Stimulated activated CD8-positive, alpha-beta memory T cell treated with anti-CD3 and anti-CD28 coated beads, Interleukin-7, amount 100 ng/mL, for 4 hours (primary cell): ENCODE results near the gene TES.

Source experiments
- DNase-seq, 2 donors: peaks; one replicate each; pipeline ENCODE4 v3.0.0-alpha.2; 2020; ENCODE audit warnings: low read depth in 2 of 2

Gene TES

DNA sequence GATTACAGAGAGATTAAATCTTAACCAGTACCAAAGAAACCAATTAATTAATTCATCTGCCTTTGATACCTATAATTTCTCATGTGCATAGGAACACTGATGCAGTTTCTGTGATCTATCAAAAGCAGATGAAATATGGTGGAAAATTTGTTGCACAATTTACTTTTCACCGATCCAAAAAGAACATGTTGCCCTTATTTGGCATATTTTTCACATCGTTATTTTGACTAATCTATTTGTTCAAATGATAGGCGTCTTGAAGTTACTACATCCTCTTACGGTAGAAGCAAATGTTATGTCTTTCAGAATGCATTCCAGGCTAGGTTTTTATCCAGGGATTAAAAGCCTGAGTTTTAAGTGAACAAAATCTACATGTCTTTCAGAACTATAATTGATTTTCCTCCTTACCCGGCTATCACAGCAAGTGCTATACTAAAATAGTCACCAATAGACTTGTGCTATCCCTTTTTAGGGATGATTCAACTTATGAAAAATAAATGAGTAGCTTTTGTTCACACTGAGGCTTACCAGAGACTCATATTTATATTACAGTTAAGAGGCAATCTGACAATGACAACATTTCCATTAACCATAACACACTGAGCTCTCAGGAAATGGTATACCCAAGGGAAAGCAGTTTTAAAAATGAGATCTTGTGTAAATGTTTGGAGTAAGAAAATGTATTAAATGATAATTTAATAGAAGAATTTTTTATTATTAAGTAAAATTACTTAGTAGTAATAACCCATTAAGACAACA lies 16.8 kb upstream of the TES start:
- no peak for DNase-seq

- no peak for DNase-seq
Observed at GRCh38 chr7:116194115-116194514, 16.2 kb upstream of the TES start.

DNA sequence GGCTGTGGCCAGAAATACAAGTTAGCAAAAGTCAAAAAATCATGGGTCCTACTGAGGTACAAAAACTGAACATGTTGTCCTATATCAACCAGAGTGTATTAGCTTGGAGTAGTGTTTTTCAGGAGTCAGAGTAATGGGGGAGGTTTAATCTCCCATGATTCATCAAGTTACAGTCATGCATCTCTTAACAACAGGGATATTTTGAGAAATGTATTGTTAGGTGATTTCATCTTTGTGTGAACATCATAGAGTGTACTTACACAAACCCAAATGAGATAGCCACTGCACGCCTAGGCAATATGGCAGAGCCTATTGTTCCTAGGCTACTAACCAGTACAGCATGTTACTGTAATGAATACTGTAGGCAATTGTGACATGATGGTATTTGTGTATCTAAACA lies 14.9 kb upstream of the TES start:
- no peak for DNase-seq

- no peak for DNase-seq
Observed at GRCh38 chr7:116196947-116197346, 13.4 kb upstream of the TES start.

DNA sequence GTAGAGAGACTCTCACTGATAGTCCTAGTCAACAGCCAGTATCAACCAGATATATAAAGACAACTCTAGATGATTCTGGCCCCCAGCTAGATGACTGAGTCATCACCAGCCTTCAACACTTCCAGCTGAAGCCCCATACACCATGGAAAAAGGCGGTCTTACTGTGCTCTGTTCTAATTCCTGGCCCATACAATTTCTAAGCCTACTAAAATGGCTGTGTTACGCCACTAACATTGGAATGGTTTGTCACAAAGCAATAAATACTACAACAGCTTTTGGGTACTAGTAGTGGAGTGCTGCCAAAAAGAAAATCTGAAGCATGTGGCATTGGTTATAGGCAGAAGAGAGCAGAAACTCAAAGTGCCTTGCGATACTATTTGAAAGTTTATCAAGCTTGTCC lies 13.0 kb upstream of the TES start:
- no peak for DNase-seq

GRCh38 chr7:116198748-116199410 lies 11.5 kb upstream of the TES start:
- DNase-seq, result no peak

GRCh38 chr7:116200963-116201362 lies 9.4 kb upstream of the TES start:
- DNase-seq, result no peak

- DNase-seq, result no peak
Observed at GRCh38 chr7:116206141-116206540, 4.2 kb upstream of the TES start.

DNA sequence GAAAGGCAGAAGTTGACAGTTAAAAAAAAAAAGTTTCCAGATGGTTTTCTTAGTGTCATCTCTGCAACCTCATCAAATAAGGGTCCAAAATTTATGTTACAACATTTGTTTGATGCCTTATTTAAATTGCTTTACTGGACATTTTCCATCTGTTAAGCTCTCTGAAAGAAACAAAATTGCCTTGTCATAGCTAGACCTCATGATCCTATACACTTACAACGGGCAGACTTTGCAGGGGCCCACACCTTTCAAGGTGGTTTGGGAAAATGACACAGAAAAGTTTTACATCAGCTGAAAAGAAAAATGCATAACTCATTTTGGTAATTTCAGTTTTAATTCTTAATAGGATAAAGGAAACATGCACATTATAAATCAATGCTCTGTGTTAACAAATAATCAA lies 1.4 kb upstream of the TES start:
- DNase-seq, result no peak

- DNase-seq, result no peak
Observed at GRCh38 chr7:116209561-116210070, 723 bp upstream of the TES start.

DNA sequence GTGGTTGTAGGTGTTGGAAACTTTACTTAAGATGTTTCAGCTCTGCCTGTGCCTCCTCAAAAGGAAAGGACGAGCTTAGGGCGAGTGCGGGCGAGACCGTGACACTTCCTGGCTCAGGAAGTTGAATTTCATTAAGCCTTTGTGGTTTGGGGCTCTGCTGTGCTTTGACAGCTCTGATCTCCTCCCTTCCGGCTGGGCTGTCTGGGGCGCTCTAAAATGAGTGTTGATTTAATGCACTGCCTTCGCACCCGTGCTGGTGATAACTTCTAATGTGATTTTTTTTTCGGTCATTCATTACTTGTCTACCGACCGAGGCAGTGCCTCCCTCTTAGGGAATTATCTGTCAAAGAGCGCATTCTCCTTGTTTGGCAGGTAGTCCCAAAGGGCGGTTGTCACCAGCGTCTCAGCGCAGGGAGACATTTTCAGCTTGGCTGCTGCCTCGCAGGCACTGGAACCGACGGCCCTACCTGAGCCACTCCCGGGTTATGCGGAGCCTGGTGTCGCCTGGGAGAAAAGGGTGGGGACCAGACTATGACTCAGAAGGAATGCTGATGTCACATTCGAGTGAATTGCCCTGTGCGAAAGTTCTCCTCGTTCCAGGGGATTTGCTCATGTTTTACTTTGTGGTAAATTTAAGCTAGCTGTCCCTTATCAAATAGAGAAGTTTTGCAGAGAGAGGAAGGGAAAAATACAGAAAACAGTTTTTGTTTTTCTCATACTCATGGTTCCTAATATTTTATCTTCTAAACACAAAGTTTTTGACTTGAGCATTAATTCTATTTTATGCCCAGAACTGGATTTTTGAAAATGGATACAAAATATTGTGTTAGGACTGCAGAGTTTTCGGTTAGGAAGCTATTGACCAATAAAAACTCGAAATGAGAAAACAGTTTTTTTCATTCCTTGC lies 920 bp downstream of the TES start:
- DNase-seq, result peak; percentile 61 to 63

DNA sequence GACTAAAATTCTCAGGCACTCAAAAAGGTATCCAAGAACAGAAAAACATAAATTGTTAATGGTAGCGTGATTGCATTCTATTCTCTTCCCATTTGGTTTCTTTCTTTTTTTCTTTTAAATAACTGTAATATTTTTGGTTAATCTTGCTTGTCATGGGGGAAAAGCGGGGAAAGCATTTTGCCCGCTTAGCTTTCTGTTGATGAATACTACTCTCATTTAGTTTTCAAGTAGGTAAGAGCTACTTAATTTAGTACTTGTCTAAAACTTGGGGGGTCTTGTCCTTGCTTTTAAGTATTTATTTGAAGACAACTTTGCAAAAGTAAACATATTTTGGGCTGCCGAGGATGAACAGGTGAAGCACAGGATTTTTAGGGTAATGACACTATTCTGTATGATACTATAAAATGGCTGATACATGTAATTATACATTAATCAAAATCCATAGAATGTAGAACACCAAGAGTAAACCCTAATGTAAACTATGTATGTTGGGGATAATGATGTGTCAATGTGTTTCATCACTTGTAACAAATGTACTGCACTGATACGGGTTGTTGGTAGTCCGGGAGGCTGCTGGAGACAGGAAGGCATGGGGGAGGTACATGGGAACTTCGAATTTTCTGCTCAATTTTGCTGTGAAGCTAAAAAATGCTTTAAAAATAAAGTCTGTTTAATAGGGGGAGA lies 1.7 kb downstream of the TES start:
- no peak for DNase-seq

DNA sequence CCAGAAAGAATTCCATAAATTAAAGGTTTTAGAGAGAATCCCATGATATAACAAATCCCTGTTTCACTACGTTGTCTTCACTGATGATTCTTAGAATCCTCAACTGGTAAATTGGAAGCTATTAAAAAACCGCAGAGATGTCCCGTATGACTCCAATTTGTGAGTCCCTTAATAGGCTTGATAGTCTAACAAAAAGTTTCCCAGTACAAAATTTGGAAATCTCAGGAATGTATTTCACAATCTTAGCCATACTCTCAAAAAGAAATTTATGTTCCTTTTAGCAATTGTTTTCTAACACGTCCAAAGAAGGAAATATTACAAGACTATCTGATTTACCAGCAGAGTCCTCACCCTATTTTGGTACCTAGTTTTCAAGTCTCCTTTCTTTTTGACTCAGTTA lies 2.5 kb downstream of the TES start:
- no peak for DNase-seq

- no peak for DNase-seq
Observed at GRCh38 chr7:116213361-116214130, 3.2 kb downstream of the TES start.

- no peak for DNase-seq
Observed at GRCh38 chr7:116214921-116215320, 4.6 kb downstream of the TES start.

DNA sequence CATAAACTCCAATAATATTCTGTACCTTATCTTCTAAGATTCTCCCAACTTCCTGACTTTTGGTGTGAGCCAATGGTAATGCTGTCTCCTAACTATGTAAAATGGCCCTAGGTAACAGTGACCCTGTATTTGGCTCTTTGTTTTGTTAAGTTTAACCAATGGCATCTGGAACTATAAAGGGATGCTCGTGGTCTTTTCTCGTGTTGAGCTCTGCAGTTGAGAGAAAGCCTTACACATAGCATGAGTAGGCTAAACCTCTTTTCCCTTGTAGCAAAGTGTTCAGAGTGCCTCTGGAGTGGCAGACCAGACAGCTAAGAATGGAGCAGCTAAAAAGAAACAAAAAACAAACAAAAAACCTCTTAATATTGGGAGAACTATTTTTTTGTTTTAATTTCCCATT lies 5.2 kb downstream of the TES start:
- no peak for DNase-seq

DNA sequence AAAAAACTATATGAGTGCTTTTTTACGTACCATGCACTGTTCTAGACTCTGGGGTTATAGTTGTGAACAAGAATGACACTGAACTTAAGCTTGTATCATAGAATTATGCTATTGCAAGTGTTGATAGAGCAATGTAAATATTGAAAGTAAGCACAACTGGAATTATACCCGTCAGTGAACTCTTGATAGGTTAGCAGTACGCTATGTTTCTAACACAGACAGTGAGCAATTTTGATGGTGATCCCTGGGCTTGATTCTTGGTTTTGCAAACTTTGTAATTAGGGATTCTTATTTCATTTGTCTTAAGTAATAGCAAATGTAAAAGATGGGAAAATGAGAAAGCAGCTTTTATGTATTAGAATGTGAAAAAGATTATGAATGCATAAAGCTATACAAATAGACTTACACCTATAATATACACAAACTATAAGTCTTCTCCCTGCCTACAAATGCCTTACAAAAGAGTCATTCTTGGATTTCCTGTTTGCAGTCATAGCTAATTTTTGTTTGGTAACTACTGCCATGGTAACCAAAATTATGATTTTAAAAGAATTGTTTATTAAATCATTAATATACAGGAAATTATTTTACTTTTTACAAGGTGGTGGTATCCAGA lies 6.7 kb downstream of the TES start:
- no peak for DNase-seq

- no peak for DNase-seq
Observed at GRCh38 chr7:116218051-116218645, 7.8 kb downstream of the TES start.

DNA sequence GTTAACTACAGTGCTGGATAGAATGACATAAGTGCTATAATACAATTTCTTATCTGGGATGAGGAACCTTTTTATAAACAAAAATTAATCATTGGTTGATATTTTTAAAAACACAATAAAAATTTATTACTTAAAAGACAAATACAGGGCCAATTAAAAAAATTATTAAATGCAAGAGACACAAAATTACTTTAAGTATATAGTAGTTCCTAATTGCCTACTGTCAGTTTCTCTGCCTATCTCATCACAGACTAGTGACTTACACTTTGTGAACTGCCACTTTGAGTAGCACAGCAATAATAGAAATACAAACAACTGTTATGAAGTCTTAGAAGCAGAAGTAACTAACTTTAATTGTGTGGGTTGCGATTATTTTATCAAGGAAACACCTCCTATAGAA lies 8.4 kb downstream of the TES start:
- DNase-seq, result no peak

DNA sequence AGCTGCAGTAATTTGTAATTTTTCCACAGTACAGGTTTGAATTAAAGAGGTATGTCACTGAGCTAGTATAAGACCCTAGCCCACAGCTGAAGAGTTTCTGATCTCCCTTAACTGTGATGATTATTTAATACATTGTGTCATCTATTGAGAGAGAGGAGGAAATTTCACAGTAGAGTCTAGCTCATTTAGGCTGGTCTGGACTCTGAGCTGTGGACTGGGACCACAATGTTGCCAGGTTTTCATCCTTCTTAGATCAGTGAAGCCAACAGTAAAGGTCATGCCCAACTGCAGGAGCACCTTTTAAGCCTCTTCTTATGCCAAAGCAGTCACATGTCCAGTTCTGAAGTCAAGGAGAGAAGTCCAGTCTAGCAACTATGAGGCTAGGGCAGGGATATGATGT lies 8.9 kb downstream of the TES start:
- no peak for DNase-seq
